GM18951 (cell line): ENCODE data around the gene OVCH1.
"Not testable (repeated sequence)": the region's sequence is repeated elsewhere in the genome, so short reads cannot be mapped to it uniquely, and the experiment has no call there.

Experiments
- POLR2A ChIP-seq: IDR thresholded peaks from 4 replicates; pipeline ENCODE4 v1.6.1; 2011; ENCODE audit warnings: mild to moderate bottlenecking; ENCODE audit not compliant: insufficient read length, insufficient read depth; ENCODE audit errors: extremely low read depth
- in situ Hi-C: fragments of 300-500 bp; cut with MboI; formaldehyde crosslinking; loops from one replicate; pipeline ENCODE4 v1.12.0; 2022; ENCODE audit warnings: low sequenced_read_pairs, mixed read lengths, inconsistent platforms; ENCODE audit not compliant: unreplicated experiment

OVCH1 gene

GRCh38 chr12:29416748-29417147 lies 80.7 kb downstream of the OVCH1 start:
- TF ChIP-seq POLR2A: no peak
- in situ Hi-C loops: no loop called here

- in situ Hi-C loops: no loop called here
- TF ChIP-seq POLR2A: no peak
Measured at GRCh38 chr12:29415111-29415510, 82.4 kb downstream of the OVCH1 start.

- TF ChIP-seq POLR2A: no peak
- in situ Hi-C loops: no loop called here
Measured at GRCh38 chr12:29414368-29414767, 83.1 kb downstream of the OVCH1 start.

GRCh38 chr12:29405561-29405960 lies 91.9 kb downstream of the OVCH1 start:
- in situ Hi-C loops: no loop called here
- TF ChIP-seq POLR2A: no peak

GRCh38 chr12:29403991-29404390 lies 93.5 kb downstream of the OVCH1 start:
- in situ Hi-C loops: no loop called here
- no peak for TF ChIP-seq POLR2A

GRCh38 chr12:29402437-29402836 lies 95.0 kb downstream of the OVCH1 start:
- in situ Hi-C loops: no loop called here

GRCh38 chr12:29398495-29398894 lies 99.0 kb downstream of the OVCH1 start:
- in situ Hi-C loops: no loop called here
- TF ChIP-seq POLR2A: no peak

More at GRCh38 chr12:29402437-29402836, 95.0 kb downstream of the OVCH1 start:
- no peak for TF ChIP-seq POLR2A

GRCh38 chr12:29396774-29397173 lies 100.7 kb downstream of the OVCH1 start:
- in situ Hi-C loops: no loop called here
- no peak for TF ChIP-seq POLR2A

- TF ChIP-seq POLR2A: no peak
- in situ Hi-C loops: no loop called here
Measured at GRCh38 chr12:29395356-29395755, 102.1 kb downstream of the OVCH1 start.

- in situ Hi-C loops: not testable (repeated sequence)
Measured at GRCh38 chr12:29390419-29390818, 107.1 kb downstream of the OVCH1 start.

- no peak for TF ChIP-seq POLR2A
- in situ Hi-C loops: no loop called here
Measured at GRCh38 chr12:29389295-29389919, 108.1 kb downstream of the OVCH1 start.

GRCh38 chr12:29386084-29386680 lies 111.3 kb downstream of the OVCH1 start:
- in situ Hi-C loops: not testable (repeated sequence)

GRCh38 chr12:29385194-29385593 lies 112.3 kb downstream of the OVCH1 start:
- in situ Hi-C loops: not testable (repeated sequence)

GRCh38 chr12:29382251-29382650 lies 115.2 kb downstream of the OVCH1 start:
- in situ Hi-C loops: no loop called here
- TF ChIP-seq POLR2A: no peak
